ENCODE results near the gene CLPTM1L.
"Not testable (repeated sequence)": the region's sequence is repeated elsewhere in the genome, so short reads cannot be mapped to it uniquely, and the experiment has no call there.

The CLPTM1L gene

DNA sequence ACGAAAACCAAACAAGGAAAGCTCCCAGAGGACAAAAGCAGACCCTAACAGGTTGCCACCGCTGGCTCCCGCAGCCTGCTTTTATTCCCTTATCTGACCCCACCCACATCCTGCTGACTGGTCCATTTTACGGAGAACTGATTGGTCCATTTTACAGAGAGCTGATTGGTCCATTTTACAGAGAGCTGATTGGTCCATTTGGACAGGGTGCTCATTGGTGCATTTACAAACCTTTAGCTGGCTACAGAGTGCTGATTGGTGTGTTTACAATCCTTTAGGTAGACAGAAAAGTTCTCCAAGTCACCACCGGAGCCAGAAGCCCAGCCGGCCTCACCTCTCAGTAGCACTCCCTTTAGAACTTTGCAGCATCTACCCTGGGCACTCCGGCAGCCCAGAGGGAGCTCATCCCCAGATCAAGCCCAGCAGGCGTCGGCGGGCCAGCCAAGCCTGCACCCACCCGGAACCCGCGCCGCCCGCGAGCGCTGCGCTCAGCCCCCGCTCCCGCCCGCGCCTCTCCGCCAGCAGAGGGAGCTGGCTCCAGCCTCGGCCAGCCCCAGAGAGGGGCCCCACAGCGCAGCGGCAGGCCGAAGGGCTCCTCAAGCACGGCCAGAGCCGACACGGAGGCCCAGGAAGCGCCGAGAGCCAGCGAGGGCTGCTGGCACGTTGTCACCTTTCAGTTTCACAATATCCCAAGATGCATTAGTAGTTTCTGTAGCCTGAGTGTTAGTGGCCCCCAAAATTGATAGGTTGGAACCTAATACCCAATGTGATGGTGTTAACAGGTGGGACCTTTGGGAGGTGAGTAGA, 35.3 kb upstream of the CLPTM1L start:
- DNase-seq = peak; percentile 4

DNA sequence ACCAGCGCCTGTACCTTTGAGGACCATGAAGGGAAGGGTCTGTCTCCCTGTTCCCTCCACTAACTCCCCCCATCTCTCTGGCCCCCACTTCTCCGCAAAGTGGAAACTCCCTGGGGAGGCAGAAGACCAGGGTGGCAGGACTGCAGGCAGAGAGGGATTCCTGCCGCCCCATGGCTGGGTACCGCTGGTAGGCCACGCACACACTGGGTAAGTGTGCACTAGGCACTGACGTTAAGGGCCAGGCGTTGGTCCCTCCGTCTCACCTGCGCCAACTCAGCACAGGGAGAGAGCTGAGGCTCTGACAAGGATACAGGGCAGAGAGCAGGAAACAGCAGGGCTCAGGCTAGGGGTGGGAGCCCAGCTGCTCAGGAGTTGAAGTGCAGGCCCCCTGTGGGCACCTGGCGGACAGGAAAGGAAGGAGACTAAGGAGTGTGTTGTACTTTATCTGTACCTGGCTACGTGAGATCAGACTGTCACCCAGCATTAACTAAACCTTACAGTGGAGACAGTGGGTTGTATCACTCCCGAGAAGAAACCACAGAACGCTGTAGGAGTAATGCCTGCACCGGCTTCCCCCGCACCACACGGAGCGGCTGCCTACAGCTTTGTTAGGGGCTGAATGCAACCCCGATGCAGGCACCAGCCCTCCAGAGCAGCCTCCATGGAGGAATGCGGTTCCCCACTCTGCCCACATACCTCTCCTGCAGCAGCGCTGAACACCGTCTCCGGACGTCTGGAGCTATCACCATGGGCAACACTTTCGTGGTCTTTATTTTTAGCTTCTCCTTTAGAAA, 34.2 kb upstream of the CLPTM1L start:
- DNase-seq = no peak

DNA sequence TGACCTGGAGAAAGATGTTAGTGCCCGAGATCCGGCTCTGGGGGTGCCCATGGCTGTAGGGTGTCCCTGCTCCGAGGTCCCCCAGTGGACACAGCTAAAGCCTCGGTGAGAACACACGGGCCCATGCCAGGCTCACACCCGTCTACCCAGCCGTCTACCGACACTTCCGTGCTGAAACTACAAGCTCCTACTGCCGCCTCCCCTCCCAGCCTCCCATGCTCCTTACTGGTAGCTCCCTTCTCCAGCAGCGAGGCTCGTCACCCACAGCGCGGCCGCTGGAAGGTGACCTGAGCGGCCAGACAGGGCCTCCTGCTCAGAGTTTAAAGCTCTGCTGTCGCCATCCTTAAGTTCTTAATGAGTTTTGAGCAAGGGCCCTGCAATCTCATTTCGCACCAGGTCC, 33.2 kb upstream of the CLPTM1L start:
- DNase-seq = no peak

DNA sequence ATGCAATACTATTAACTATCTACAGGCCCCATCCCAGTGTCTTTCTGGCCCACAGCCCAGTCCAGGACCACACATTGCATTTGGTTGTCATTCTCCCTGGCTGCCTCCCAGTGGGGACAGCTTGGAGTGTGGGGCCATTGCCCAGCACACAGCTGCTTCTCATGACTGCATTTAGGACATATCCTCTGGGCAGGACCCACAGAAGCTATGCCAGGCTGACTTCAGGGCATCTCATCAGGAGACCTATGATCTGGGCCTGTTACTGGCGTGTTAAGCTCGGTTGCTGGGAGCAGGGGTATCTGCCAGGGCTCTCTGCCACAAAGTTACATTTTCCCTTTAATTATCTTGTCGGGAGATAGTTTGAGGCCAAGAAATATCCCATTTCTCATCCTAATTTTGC, 32.1 kb upstream of the CLPTM1L start:
- no peak for DNase-seq

DNA sequence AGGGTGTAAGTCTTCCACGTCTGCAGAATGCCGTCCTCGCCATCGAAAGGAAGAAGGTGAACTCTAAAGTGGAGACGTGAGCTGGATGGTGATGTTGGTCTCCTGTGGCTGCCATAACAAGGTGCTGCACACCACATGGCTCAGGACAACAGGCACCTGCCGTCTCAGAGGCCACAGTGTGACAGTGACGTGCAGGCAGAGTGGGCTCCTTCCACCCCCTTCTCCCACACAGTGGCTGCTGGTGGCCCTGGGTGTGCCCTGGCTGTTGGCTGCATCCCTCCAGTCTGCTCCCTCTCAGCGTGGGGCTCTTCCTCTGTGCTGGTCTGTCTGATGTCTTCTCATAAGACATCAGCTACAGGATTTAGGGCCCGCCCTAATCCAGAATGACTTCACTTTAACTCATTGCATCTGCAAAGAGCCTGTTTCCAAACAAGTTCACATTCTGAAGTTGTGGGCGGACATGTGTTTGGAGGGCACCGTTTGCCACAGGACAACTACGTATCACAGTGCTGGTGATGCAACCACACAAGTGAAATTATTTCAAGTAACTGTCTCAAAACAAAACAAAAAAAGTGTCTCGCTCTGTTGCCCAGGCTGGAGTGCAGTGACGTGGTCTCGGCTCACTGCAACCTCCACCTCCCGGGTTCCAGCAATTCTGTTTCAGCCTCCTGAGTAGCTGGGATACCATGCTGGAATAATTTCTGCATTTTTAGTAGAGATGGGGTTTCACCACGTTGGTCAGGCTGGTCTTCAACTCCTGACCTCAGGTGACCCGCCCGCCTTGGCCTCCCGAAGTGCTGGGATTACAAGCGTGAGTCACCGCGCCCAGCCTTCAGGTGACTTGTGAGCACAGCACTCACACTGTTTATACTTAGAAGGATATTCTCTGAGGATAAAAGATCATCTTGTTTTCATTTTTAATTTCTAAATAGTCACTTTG, 31.2 kb upstream of the CLPTM1L start:
- DNase-seq = no peak

DNA sequence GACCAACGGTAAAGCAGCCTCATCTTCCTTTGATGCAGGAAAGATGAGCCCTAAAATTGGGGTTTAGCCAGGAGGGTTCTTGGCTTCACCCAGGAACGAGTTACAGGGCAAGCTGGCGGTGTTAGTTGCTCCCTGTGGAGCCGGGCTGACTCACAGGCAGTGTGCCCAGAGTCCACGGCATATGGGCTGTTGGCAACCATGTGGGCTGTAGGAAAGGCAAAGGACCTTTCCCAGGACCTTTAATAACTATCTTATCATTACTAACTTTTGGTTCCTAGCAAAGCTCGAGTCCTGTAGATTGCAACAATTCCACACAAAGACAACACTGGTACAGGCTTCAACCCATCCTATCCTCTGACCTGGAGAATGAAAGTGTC, 29.8 kb upstream of the CLPTM1L start:
- no peak for DNase-seq

DNA sequence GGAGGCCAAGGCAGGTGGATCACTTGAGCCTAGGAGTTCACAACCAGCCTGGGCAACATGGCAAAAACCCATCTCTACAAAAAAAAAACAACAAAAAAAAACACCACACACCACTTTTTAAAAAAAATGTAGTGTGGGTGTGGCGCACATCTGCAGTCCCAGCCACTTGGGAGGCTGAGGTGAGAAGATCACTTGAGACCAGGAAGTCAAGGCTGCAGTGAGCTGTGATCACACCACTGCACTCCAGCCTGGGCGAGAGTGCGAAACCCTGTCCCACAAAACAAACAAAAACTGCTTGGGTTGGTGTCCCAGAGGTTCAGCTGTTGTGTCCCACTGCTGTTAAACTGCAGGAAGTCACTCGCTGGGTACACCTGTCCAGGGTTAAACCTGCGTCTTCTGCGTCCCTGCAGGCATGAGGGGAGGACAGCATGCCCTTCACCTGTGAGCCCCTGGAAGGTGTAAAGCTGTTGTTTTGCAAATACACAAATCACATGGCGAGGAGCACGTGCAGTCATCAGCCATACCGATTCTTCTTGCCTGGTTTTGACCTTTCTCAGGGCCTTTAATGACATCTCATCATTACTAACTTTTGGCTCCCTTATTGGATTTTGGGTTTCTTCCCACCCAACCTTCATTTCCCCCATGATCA, 29.3 kb upstream of the CLPTM1L start:
- DNase-seq = no peak

DNA sequence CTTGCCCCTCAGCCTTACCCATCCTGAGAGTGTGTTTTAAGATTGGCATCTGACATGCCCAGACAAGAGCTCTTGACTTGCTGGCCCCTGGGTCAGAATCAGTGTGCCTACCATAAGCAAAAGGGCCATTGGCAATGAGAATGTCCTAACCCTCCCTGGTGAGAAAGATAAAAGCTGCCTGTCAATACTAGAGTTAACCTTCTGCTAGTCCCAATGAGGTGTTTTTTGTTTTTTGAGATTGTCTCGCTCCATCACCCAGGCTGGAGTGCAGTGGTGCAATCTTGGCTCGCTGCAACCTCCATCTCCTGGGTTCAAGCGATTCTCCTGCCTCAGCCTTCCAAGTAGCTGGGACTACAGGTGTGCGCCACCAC, 27.1 kb upstream of the CLPTM1L start:
- DNase-seq = not testable (repeated sequence)

DNA sequence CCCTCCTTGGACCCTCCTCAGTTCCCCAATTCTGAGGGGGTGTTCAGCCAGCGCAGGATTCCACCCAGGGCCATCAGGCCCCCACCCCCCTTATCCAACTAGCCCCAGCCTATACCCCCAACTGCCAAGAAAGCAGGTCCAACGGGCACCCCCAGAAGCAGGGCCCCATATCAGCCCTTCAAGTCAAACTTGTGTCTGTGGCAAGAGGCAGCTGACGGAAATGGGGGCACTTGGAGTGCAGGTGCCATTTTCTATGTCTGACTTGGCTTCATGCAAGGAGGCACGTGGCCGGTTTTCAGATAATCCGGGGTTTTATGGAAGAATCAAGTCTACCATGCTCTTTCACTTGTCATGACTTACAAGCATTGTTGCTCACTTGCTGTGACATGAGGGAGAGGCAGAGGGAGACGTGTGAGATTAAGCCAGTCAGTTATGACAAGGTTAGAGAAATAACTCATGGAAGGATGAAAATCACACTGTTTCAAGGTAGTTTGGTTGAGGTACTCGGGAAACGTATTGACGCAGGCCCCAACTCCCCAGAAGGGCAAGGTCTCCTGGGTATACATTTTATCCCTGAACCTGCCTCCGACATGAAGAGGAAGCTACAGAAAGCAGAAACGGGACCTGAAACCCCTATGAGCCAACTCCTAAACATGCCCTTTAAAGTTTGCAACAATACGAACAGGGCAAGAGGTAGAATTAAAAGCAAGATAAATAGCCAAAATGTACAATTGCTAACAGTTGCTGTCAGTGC, 26.5 kb upstream of the CLPTM1L start:
- no peak for DNase-seq

DNA sequence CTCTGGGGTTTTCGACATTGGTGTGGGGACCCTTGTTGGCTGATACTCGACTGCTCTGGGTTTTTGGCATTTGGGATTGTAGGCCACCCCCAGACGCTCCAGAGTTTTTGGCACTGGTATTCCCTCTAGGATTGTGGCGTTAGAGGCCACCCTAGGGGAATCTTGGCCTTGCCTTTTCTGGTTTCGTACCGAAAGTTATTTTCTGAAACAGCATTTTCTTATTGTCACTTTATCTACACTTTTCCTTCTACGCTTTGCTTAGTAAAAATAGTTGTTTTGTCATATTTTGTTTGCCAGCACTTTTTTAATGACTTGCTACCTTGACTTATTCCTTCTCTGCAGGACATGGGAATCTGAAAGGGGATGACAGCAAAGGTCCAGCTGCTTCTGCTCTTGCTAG, 25.1 kb upstream of the CLPTM1L start:
- DNase-seq = no peak

DNA sequence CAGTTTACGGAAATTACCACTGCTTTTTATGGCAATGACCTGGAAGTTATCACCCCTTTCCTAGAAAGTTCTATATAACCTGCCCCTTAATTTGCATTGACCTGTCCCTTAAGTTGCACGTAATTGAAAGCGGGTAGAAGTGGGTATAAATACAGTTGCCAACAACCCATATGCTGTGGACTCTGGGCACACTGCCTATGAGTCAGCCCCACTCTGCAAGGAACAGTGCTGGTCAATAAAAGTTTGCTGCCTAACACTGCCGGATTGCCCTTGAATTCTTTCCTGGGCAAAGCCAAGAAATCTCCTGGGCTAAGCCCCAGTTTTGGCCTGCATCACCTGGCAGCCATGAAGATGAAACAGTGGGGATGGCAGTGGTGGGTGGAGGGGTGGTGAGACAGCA, 23.9 kb upstream of the CLPTM1L start:
- no peak for DNase-seq

DNA sequence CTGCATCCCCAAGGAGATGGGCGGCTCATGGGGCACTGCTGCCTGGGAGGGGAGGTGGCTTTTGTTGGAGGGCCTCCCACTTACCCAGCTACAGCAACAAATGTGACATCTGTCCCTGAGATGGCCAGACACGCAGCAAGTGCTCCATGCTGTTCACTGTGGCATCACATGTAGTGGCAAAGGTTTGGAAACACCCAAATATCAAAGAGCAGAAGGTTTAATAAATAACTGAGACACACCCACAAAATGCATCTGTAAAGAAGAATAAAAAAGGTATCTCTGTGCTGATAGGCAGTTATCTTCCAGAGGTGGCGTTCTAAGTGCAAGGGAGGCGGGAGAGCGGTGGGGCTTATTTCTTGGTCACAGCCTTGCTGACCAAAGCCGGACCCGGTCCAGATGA, 23.3 kb upstream of the CLPTM1L start:
- DNase-seq = no peak

DNA sequence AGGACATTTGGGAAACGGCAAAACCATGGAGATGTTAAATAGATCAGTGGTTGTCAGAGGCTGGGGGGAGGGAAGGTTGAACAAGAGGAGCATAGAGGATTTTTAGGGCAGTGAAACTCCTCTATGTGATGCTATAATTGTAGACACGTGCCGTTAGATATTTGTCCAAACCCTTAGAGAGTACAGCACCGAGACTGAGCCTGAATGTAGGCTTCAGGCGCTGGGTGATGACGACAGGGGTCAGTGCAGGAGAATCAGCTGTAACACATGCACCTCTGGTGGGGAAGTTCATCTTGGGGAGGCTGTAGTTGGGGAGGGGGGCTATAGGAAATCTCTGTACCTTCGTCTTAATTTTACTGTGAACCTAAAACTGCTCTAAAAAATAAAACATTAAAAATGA, 22.2 kb upstream of the CLPTM1L start:
- no peak for DNase-seq

DNA sequence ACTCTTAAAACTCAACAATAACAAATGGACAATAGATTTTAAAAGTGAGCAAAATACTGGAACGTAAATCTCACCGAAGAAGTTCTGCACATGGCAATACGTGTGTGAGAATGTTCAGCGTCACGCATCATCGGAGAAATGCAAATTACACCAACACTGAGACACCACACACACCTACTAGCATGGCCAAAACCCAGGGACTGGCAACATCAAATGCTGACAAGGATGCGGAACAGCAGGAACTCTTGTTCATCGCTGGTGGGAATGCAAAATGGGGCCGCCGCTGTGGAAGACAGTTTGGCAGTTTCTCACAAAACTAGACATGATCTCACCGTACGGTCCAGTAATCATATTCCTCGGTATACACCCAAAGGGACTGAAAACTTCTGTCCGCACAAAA, 21.6 kb upstream of the CLPTM1L start:
- DNase-seq = no peak

DNA sequence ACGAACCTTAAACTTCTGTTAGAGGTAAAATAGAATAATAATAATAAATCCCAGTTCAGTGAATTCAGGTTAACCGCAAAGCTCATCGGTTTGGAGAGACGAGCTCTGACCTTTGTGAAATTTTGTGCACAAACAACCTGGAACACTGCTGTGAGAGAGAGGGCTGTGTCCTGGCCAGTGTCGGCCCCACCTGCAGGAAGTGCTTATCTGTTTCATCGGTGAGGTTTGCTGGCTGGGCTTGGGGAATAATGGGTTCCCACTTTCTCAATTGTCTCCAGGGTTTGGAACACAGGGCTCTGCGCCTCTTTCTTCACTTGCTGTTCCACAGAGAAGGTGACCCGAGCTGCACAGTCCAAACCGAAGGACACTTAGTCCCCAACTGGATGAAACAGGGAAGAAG, 19.3 kb upstream of the CLPTM1L start:
- DNase-seq = no peak

DNA sequence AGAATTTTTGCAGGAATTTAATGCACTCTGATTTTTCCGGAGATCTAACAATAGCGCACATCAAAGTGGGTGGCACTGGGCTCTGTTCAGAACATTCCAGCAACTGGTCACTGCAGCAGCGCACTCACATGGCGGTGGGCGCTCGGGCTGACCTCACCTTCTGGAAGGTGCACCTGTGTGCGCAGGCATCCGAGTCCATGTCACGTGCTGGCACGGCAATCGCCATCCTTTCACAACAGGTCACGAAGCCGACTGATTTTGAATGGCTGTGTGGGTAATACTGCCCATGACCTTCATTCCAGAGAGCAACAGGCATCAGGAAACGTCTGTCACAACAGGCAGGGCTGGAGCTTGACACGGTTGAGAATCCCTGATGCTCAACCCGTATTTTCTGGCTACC, 18.7 kb upstream of the CLPTM1L start:
- no peak for DNase-seq

DNA sequence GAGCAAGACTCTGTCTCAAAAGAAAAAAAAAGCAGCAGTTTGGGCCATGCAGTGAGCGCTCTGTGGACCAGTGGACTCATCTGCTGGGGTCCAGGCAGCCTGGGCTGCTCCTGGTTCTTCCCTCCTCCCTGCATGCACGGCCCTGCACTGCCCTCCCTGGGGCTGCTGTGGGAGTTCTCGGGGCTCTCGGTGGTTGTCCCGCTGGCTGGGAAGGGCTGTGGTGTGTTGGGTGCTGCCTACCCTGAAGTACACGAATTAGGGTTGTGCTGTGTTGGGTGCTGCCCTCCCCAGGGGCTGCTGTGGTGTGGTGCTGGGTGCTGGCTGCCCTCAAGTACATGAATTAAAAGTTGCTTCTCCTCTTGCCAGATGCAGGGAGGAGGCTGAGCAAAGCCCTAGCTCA, 18.3 kb upstream of the CLPTM1L start:
- DNase-seq = no peak

DNA sequence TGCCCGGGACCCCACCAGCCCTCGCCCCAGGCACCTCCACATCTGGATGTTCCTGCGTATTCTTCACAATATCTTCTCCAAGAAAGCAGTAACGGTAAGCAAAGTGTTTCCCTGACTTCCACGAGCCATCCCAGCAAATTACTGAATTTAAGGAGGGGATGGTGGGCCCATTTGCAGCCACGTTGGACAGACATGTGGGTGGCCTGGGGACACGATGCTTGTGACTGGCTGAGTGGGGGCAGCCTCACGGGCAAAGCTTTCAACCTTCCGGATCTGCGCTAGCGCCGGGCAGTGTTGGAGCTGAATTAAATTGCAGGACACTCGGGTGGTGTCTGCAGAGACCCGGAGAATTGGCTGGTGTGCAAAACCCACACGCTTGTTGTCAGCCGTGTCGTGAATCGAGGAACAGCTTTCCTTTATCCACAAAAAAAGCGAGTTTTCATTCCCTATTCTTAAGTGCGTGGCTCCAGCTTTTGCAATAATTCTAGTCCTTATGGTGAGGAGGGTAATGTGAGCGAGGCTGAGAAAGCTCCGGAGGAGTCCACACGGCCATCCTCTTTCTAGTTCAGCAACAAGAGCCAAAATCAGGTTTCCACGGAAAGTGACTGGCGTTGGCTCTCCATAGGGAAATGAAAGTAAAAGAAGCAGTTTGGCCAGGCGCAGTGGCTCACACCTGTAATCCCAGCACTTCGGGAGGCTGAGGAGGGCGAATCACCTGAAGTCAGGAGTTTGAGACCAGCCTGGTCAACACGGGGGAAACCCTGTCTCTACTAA, 17.5 kb upstream of the CLPTM1L start:
- DNase-seq = no peak

DNA sequence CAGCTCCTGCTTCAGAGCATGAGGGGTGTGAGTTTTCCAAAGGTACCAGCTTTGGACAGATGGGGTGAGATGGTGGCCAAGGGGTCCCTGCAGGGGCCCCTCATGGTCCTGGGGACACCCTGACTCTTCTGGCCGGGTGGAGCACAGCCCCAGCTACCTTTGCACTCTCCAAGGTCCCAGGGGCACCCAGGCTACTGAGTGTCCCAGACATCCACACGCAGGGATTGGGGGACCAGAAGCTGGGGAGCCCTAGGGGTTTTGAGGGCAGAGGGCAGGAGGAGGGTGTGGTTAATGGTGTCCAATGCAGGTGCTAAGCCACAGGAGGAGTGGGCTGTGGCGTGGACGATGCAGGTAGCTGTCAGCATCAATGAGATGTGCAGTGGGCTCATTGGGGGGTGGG, 16.0 kb upstream of the CLPTM1L start:
- DNase-seq = no peak

DNA sequence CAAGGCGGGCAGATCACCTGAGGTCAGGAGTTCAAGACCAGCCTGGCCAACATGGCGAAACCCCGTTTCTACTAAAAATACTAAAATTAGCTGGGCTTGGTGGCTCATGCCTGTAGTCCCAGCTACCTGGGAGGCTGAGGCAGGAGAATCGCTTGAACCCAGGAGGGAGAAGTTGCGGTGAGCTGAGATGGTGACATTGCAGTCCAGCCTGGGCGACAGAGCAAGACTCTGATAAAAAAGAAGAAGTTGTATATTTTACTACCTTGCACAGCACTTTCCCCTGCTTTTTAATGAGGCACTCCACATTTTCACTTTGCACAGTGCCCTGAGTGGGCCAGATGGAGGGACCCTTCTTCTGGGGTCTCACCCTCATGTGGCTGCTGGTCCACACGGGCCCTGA, 15.5 kb upstream of the CLPTM1L start:
- not testable (repeated sequence) for DNase-seq

DNA sequence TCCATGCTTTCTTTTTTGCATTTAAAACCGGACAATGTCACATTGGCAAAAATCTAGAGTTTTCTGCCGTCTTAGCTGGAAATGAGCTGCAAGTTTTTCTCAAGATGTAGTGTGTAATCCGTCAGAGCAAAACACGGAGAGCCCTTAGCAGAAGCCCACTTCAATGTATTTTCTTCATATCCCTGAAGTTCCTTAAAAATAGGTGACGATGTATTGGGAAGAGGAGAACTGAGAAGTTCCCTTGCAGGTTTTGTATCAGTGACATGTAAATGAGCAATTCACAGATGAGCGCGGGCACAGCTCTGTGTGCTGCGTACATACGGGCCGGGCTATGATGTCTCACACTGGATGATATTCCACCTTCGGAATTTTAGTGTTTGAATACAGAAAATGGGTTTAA, 14.8 kb upstream of the CLPTM1L start:
- DNase-seq = no peak

Measured in fibroblast of skin of right biceps (primary cell).